OCI-LY3 (cell line): Measurements from ENCODE around the gene CACNA2D1.

ENCODE experiments used
- EZH2phosphoT487 ChIP-seq: fragments of 200-600 bp; shearing (Covaris generic); IDR thresholded peaks from 2 replicates; pipeline ENCODE4 v1.6.1; 2018; ENCODE audit warnings: antibody characterized with exemption, mixed run types, low read depth
- TF ChIP-seq, protein P1 (sequence below): fragments of 200-600, 300-600 bp; sonication (generic); IDR thresholded peaks from 2 replicates; pipeline ENCODE4 v1.5.1; 2014; ENCODE audit warnings: antibody characterized with exemption, low read length, low read depth

DNA sequence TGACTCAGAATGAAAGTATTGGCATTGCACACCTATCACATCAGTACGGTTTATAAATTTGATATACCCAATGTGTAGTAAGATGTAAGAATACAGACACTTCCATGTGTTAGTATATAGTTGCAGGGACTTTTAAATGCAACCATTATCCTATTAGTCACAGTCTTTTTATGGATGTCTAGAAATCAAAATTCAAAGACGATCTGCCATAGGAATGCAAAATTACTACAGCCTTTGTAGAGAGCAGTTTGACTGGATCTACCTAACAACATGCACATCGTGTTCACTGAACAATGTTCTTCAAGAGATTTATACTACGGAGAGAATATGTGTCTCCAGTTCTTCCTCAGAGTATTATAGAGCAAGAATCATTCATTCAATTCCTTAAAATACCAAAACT is 356.5 kb downstream of the CACNA2D1 start:
- TF ChIP-seq, protein P1, sequence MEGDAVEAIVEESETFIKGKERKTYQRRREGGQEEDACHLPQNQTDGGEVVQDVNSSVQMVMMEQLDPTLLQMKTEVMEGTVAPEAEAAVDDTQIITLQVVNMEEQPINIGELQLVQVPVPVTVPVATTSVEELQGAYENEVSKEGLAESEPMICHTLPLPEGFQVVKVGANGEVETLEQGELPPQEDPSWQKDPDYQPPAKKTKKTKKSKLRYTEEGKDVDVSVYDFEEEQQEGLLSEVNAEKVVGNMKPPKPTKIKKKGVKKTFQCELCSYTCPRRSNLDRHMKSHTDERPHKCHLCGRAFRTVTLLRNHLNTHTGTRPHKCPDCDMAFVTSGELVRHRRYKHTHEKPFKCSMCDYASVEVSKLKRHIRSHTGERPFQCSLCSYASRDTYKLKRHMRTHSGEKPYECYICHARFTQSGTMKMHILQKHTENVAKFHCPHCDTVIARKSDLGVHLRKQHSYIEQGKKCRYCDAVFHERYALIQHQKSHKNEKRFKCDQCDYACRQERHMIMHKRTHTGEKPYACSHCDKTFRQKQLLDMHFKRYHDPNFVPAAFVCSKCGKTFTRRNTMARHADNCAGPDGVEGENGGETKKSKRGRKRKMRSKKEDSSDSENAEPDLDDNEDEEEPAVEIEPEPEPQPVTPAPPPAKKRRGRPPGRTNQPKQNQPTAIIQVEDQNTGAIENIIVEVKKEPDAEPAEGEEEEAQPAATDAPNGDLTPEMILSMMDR: no peak
- TF ChIP-seq EZH2phosphoT487: no peak
